ENCODE measurements around the gene IFT88.

The IFT88 gene

GRCh38 chr13:20680416-20681080 lies 113.6 kb downstream of the IFT88 start:
- TF ChIP-seq, protein P1, sequence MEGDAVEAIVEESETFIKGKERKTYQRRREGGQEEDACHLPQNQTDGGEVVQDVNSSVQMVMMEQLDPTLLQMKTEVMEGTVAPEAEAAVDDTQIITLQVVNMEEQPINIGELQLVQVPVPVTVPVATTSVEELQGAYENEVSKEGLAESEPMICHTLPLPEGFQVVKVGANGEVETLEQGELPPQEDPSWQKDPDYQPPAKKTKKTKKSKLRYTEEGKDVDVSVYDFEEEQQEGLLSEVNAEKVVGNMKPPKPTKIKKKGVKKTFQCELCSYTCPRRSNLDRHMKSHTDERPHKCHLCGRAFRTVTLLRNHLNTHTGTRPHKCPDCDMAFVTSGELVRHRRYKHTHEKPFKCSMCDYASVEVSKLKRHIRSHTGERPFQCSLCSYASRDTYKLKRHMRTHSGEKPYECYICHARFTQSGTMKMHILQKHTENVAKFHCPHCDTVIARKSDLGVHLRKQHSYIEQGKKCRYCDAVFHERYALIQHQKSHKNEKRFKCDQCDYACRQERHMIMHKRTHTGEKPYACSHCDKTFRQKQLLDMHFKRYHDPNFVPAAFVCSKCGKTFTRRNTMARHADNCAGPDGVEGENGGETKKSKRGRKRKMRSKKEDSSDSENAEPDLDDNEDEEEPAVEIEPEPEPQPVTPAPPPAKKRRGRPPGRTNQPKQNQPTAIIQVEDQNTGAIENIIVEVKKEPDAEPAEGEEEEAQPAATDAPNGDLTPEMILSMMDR (IDR thresholded peaks at IDR 0.05): no peak

DNA sequence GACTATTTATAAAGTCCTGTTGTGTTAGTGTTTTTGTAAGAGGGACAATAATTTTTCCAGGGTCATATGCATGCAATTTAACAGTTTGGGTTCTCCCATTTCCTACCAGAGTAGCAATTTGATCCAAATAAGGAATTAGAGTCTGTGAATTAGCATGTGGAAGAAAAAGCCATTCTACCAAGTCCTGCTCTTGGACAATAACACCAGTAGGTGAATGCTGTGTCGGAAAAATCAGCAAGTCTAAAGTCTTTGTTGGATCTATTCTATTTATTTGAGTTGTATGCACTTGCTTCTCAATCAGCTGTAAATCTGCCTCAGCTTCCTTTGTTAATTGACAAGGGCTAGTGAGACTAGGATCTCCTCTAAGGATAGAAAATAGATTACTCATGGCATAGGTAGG lies 115.1 kb downstream of the IFT88 start:
- TF ChIP-seq, protein P1 (IDR thresholded peaks at IDR 0.05): no peak

DNA sequence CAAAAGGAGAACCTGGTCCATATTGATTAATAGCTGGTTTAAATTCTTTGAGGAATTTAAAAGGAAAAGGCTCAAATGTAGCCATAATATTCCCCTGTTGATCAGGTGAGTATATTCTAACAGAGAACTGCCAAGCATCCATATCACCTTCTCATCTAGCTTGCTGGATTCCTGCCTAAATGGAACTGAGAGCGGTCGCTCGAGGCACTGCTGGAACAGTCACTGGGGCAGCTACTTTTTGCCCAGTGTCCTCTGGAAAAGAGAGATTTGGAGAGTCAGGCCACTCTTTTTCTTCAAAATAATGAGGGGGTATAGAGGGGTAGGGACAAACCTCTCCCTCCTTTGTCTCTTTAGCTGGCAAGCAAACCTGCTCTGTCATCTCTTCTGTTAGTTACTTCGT lies 117.1 kb downstream of the IFT88 start:
- TF ChIP-seq, protein P1 (IDR thresholded peaks at IDR 0.05): no peak

- TF ChIP-seq, protein P1 (IDR thresholded peaks at IDR 0.05): no peak
Observed at GRCh38 chr13:20684546-20684945, 117.6 kb downstream of the IFT88 start.

GRCh38 chr13:20685092-20685491 lies 118.1 kb downstream of the IFT88 start:
- TF ChIP-seq, protein P1 (IDR thresholded peaks at IDR 0.05): no peak

- TF ChIP-seq, protein P1 (IDR thresholded peaks at IDR 0.05): no peak
Observed at GRCh38 chr13:20686167-20686566, 119.2 kb downstream of the IFT88 start.

GRCh38 chr13:20686863-20687579 lies 120.1 kb downstream of the IFT88 start:
- TF ChIP-seq, protein P1 (IDR thresholded peaks at IDR 0.05): no peak
